Adrenal gland (tissue), 12 donors: ENCODE results near the gene FAM78A. TPM values are rescaled to one million over a fixed set of nuclear protein-coding genes. Genes with fewer than 3 reads are reported as not detected.

Experiments used
- DNase-seq, 7 donors: peaks; one replicate each; pipeline ENCODE4 v3.0.0-alpha.2; 2019 to 2020
- H3K27ac ChIP-seq, 5 donors: fragments of 200-600 bp; sonication (generic) in 4 of 5; 1 replicate in 3 of 5; 2 replicates in 2 of 5; pipeline versions ENCODE4 v1.5.1 to v1.8.0; 2016 to 2020; ENCODE audit warnings: mild to moderate bottlenecking in 1 of 5
- H3K27me3 ChIP-seq: fragments of 200-600 bp; 2 replicates; pipeline ENCODE4 v1.8.0; 2021
- H3K36me3 ChIP-seq, 2 donors: fragments of 200-600 bp; replicated peaks in 1 of 2; 1 replicate in 1 of 2; 2 replicates in 1 of 2; pipeline versions ENCODE4 v1.5.1 to v1.8.0; 2018 to 2022
- H3K4me1 ChIP-seq, 2 donors: fragments of 200-600 bp; replicated peaks in 1 of 2; 1 replicate in 1 of 2; 2 replicates in 1 of 2; pipeline versions ENCODE4 v1.5.1 to v1.8.0; 2018 to 2021
- H3K4me3 ChIP-seq, 4 donors: fragments of 200-600 bp; sonication (generic) in 3 of 4; one replicate each; pipeline ENCODE4 v1.5.1; 2016 to 2018
- H3K9me3 ChIP-seq, 3 donors: fragments of 200-600 bp; sonication (generic) in 1 of 3; replicated peaks in 1 of 3; 1 replicate in 2 of 3; 2 replicates in 1 of 3; pipeline versions ENCODE4 v1.5.1 to v1.8.0; 2016 to 2021
- CTCF ChIP-seq, 6 experiments: fragments of 450-650 bp in 4 of 6; fragments of 200-600 bp in 2 of 6; sonication (generic) in 1 of 6; IDR thresholded peaks; 1 replicate in 5 of 6; 2 replicates in 1 of 6; pipeline versions ENCODE4 v1.5.1 to v1.8.0; 2016 to 2021; ENCODE audit warnings: antibody characterized with exemption in 6 of 6, mild to moderate bottlenecking in 2 of 6, moderate library complexity in 1 of 6
- POLR2A ChIP-seq, 2 donors: fragments of 450-650 bp; IDR thresholded peaks; one replicate each; pipeline ENCODE4 v1.6.1; 2017; ENCODE audit warnings: antibody characterized with exemption in 2 of 2, mild to moderate bottlenecking in 2 of 2, moderate library complexity in 1 of 2
- WGBS, 4 donors: extraction: QIAGEN DNeasy Blood & Tissue Kit in 2 of 4; methylation state at CpG; one replicate each; pipeline versions ENCODE4 v1.1.5 to v1.1.7; 2013 to 2017; 5-methylcytosine and 5-hydroxymethylcytosine counted together
- intact Hi-C, 2 donors: fragments of 100-400 bp; cut with DNase I; formaldehyde crosslinking; loops; one replicate each; pipeline versions ENCODE4 v1.14.1 to v1.15.0; 2022 to 2023
- polyA plus RNA-seq, 3 donors: library from polyadenylated mRNA; stranded (reverse); fragments of 200-250 nt in 2 of 3; fragments of 350-450 nt in 1 of 3; fragmentation: Illumina TruSeq in 1 of 3; extraction: RNeasy Lipid Tissue Mini Kit (QIAGEN cat#74804) in 1 of 3; gene quantifications; one replicate each; pipeline ENCODE4 v1.2.3, GENCODE V29; 2013 to 2014
- total RNA-seq, 9 donors: library from RNA; depleted of rRNA in 4 of 9; stranded (reverse); fragments of >200 nt in 4 of 9; fragments of 120-200 nt in 1 of 9; fragmentation: NEBNext Ultra II Directional in 1 of 9; extraction: Animal tissue kit (Norgen Biotek cat#: 25700) in 1 of 9; gene quantifications; one replicate each; pipeline versions ENCODE4 v1.1.0 to v1.2.4, GENCODE V29; 2013 to 2023
- donor health status: healthy with polysubstance abuse.
- donor health status: Bipolar disorder and iron deficiency.
- donor health status: DM: yes; HTN: yes; CAD: no.
- donor health status: DM: no; HTN: no; CAD: no.
- donor health status: DM: no; HTN: no; CAD: no.
- donor health status: DM: yes; HTN: yes; CAD: no.

The FAM78A gene
- total and polyA plus RNA-seq, 12 donors = 1.1 to 11.7 (median 6.5) TPM

- TF ChIP-seq POLR2A (IDR thresholded peaks at IDR 0.05) = no peak
- no peak for TF ChIP-seq CTCF (IDR thresholded peaks at IDR 0.05)
- no peak overlapping the region for H3K27ac ChIP-seq
- no peaks in the 10 kb centered on the region for H3K9me3 ChIP-seq
- intact Hi-C loops = no loop called here
- H3K4me1 ChIP-seq = peaks cover 0 to 5% of the 10 kb centered on the region in 2 donors
- H3K36me3 ChIP-seq = peaks cover 0 to 11% of the 10 kb centered on the region in 2 donors
- no peak for DNase-seq
- H3K27me3 ChIP-seq = no peaks in the 10 kb centered on the region
- H3K4me3 ChIP-seq = no peak overlapping the region
- 78 to 84% (median 83%) methylated on average over 13 of the region's 13 CpGs for WGBS, 4 donors
Observed at GRCh38 chr9:131262327-131263032, 13.8 kb downstream of the FAM78A start.

- TF ChIP-seq CTCF (IDR thresholded peaks at IDR 0.05) (no peak), POLR2A (IDR thresholded peaks at IDR 0.05) (no peak)
- H3K36me3 ChIP-seq = peaks cover 0 to 11% of the 10 kb centered on the region in 2 donors
- DNase-seq = no peak
- intact Hi-C loops = no loop called here
- no peaks in the 10 kb centered on the region for H3K9me3 ChIP-seq
- no peak overlapping the region for H3K27ac ChIP-seq
- H3K4me3 ChIP-seq = no peak overlapping the region
- 89 to 96% (median 94%) methylated on average over 10 to 33 of the region's 33 CpGs for WGBS, 4 donors
- no peaks in the 10 kb centered on the region for H3K27me3 ChIP-seq
- H3K4me1 ChIP-seq = peaks cover 0 to 4% of the 10 kb centered on the region in 2 donors
Observed at GRCh38 chr9:131260751-131261452, 15.4 kb downstream of the FAM78A start.

- intact Hi-C loops = no loop called here
- Histone ChIP-seq H3K36me3 (peaks cover 0 to 11% of the 10 kb centered on the region in 2 donors), H3K27me3 (no peaks in the 10 kb centered on the region), H3K27ac (no peak overlapping the region), H3K9me3 (no peaks in the 10 kb centered on the region), H3K4me1 (peaks cover 0 to 6% of the 10 kb centered on the region in 2 donors), H3K4me3 (no peak overlapping the region)
- no peak for TF ChIP-seq CTCF (IDR thresholded peaks at IDR 0.05)
- no peak for TF ChIP-seq POLR2A (IDR thresholded peaks at IDR 0.05)
- DNase-seq = no peak
- WGBS, 4 donors = 86 to 88% (median 87%) methylated on average over 18 to 20 of the region's 20 CpGs
Observed at GRCh38 chr9:131259916-131260597, 16.3 kb downstream of the FAM78A start.

GRCh38 chr9:131259432-131259898, 16.8 kb downstream of the FAM78A start:
- H3K36me3 ChIP-seq = peaks cover 0 to 11% of the 10 kb centered on the region in 2 donors
- TF ChIP-seq CTCF (IDR thresholded peaks at IDR 0.05) = no peak
- no peak for TF ChIP-seq POLR2A (IDR thresholded peaks at IDR 0.05)
- H3K27me3 ChIP-seq = no peaks in the 10 kb centered on the region
- H3K9me3 ChIP-seq = no peaks in the 10 kb centered on the region
- intact Hi-C loops = no loop called here
- no peak overlapping the region for H3K4me3 ChIP-seq
- peaks cover 0 to 9% of the 10 kb centered on the region in 2 donors for H3K4me1 ChIP-seq
- DNase-seq = no peak
- no peak overlapping the region for H3K27ac ChIP-seq
- WGBS, 4 donors = 73 to 90% (median 88%) methylated on average over 7 to 12 of the region's 12 CpGs
